T-helper 1 cell treated with Interleukin-12 subunit alpha and Interleukin-12 subunit beta and Interleukin-4 antibody, amounts not matched to agents 30 μg/mL and 1 μg/mL, for 36 hours (primary cell): Measurements from ENCODE around the gene CDK14.

Experiments
- H3K27ac Mint-ChIP-seq: one replicate; pipeline ENCODE4 v1.8.0; 2021; ENCODE audit warnings: mild to moderate bottlenecking, mixed read lengths
- H3K27me3 Mint-ChIP-seq: one replicate; pipeline ENCODE4 v1.8.0; 2021; ENCODE audit warnings: low read depth, mixed read lengths
- H3K36me3 Mint-ChIP-seq: one replicate; pipeline ENCODE4 v1.8.0; 2021; ENCODE audit warnings: low read depth, mixed read lengths
- H3K4me1 Mint-ChIP-seq: one replicate; pipeline ENCODE4 v1.8.0; 2021; ENCODE audit warnings: low read depth, mixed read lengths
- H3K4me3 Mint-ChIP-seq: one replicate; pipeline ENCODE4 v1.8.0; 2021; ENCODE audit warnings: mild to moderate bottlenecking, moderate library complexity, mixed read lengths
- H3K9me3 Mint-ChIP-seq: one replicate; pipeline ENCODE4 v1.8.0; 2021; ENCODE audit warnings: mixed read lengths

The CDK14 gene

DNA sequence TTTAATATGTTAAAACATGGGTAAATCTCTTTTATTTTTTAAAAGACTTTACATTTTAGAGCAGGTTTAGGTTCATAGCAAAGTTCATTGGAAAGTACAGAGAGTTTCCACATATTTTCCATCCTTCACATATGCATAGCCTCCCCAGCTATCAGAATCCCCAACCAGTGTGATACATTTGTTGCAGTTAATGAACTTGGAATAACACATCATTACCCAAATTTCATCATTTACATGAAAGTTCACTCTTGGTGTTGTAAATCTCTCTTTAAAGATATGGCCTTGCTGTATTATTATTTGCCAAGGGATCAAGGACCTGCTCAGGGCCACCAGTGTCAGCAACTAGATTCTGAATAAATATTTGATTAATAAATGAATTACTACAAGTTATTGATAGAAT is 263.4 kb downstream of the CDK14 start:
- Mint-ChIP-seq H3K9me3 (no peaks in the 10 kb centered on the region), H3K27ac (no peak overlapping the region), H3K27me3 (no peaks in the 10 kb centered on the region), H3K4me3 (no peak overlapping the region), H3K36me3 (no peaks in the 10 kb centered on the region), H3K4me1 (no peaks in the 10 kb centered on the region)

DNA sequence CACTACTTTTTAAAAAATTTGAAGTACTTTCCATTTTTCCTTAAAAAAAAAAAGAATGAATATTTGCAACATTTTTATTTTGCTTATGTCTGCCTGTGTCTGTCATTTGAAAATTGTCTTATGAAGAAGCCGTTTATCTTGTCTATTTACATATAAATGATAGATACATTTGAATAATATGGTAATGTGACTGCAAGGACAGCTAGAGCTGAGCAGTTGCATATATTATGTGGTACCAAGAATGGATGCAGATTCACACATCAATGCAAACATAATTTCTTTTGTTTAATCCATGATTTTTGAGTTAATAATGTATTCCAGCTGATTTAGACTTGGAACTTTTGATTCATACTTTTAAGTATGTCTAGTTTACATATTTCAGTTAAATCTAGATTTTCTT is 268.0 kb downstream of the CDK14 start:
- no peak overlapping the region for H3K27ac Mint-ChIP-seq
- no peak overlapping the region for H3K4me3 Mint-ChIP-seq
- no peaks in the 10 kb centered on the region for H3K9me3 Mint-ChIP-seq
- no peaks in the 10 kb centered on the region for H3K4me1 Mint-ChIP-seq
- H3K27me3 Mint-ChIP-seq: no peaks in the 10 kb centered on the region
- no peaks in the 10 kb centered on the region for H3K36me3 Mint-ChIP-seq

DNA sequence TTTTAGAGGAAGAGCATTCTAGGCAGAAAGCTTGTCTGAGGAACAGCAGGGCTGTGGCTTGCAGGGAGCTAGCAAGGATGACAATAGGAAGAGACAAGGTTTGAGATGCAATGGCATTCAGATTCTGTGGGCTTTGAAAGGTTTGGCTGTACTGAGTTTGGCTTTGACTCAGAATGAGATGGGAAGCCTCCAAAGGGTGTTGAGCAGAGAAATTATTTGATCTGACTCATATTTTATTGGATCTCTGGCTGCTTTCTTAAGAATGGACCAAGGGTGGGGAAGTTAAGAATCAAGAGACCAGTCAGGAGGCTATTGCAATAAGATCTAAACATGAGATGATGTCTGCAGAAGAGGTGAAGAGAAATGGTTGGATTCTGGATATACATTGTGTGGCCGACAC is 273.2 kb downstream of the CDK14 start:
- Mint-ChIP-seq H3K9me3 (no peaks in the 10 kb centered on the region), H3K36me3 (no peaks in the 10 kb centered on the region), H3K27ac (no peak overlapping the region), H3K4me3 (no peak overlapping the region), H3K27me3 (no peaks in the 10 kb centered on the region), H3K4me1 (no peaks in the 10 kb centered on the region)

DNA sequence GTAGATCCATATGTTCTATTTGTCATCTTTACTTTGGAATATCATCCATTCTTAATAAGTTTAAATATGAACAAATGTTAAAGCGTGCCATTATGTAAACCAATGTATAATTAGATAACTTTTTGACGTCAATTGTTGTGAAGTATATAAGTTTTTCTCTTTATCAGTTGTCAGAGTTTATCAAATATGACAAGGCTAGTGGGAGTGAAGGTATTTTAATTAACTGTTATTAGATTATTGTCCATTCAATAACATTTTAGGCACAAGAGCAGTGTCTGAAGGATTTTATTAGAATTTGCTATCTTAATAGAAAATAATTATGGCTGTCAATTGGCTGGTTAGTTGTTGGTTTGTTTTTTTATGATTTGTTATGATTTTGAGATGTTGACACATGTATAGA is 280.6 kb downstream of the CDK14 start:
- no peaks in the 10 kb centered on the region for H3K4me1 Mint-ChIP-seq
- no peaks in the 10 kb centered on the region for H3K9me3 Mint-ChIP-seq

DNA sequence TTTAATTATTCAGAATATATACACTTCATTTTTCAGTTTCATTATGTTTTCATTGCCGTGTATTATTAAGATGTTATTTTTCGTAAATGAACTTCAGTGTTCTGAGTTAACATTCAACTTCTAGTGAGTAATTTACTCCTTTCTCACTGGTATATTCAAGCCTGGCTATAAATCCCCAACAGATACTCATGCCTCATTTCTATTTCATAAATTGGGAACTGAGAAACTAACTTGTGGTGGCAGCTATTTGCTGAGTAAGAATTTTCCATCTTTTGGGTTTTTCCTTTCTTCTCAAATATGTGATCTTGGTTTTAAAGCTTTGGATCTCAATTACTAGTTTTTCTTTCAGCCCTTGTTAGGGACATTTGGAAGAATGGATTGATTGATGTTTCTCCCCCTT is 281.1 kb downstream of the CDK14 start:
- no peaks in the 10 kb centered on the region for H3K27me3 Mint-ChIP-seq
- no peak overlapping the region for H3K27ac Mint-ChIP-seq
- no peaks in the 10 kb centered on the region for H3K9me3 Mint-ChIP-seq
- no peaks in the 10 kb centered on the region for H3K4me1 Mint-ChIP-seq
- H3K36me3 Mint-ChIP-seq: no peaks in the 10 kb centered on the region
- H3K4me3 Mint-ChIP-seq: no peak overlapping the region

More for the DNA sequence above, 280.6 kb downstream of the CDK14 start:
- no peaks in the 10 kb centered on the region for H3K36me3 Mint-ChIP-seq
- no peaks in the 10 kb centered on the region for H3K27me3 Mint-ChIP-seq
- no peak overlapping the region for H3K27ac Mint-ChIP-seq
- H3K4me3 Mint-ChIP-seq: no peak overlapping the region

DNA sequence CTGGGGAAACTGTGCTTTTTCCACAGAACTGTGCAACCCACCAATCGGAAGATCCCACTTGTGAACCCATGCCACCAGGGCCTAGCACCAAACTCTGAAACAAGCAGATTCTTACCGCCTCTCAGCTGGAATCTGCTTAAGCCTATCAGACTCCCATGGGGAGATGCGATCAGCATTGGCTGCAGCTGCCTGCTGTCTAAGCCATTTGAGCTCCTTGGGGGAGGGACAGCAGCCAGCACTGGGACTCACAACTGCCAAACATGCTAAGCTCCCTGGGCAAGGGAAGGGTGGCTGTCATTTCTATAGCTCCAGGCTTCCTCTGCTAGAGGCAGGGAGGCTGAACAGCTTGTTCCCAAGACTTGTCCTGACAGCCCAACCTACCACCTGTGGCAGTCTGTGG is 283.8 kb downstream of the CDK14 start:
- H3K27me3 Mint-ChIP-seq: no peaks in the 10 kb centered on the region
- no peak overlapping the region for H3K4me3 Mint-ChIP-seq
- no peak overlapping the region for H3K27ac Mint-ChIP-seq
- no peaks in the 10 kb centered on the region for H3K4me1 Mint-ChIP-seq
- no peaks in the 10 kb centered on the region for H3K36me3 Mint-ChIP-seq
- H3K9me3 Mint-ChIP-seq: no peaks in the 10 kb centered on the region

DNA sequence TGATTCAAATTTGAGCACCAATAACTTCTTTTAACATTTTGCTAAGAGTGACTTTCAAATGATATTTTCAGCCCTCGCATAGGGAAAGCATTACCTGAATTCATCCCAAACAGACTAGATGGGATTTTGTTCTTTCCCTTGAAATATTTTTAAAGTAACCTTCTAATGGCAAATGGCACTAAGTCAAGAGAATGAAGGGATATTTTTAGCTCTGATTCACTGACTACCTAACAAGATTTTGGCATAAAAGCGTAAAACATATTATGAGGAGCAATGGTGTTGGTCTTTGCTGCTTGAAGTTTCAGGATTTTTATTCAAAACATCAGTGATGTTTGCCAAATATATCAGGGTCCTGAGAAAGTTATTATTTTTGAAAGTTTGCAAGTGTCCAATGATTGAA is 290.3 kb downstream of the CDK14 start:
- Mint-ChIP-seq H3K36me3 (no peaks in the 10 kb centered on the region), H3K4me3 (no peak overlapping the region), H3K27ac (no peak overlapping the region), H3K4me1 (no peaks in the 10 kb centered on the region), H3K27me3 (no peaks in the 10 kb centered on the region), H3K9me3 (no peaks in the 10 kb centered on the region)

DNA sequence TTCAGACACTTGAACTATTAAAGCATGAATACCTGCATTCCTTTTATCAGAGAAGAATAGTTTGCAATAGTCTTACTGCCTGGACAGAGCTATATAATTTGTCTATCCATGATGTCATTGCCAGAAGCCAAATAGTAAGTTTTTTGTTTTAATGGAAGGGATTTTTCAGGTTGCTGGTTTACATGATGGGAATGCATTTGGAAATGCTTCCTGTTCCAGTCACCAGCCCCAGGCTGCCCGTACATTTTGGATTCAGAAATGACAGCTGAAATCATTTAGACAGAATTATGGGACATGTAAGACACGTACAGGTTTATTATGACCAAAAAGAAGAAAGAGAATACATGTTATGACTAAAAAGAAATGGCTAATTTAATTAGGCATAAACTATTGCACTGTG is 293.1 kb downstream of the CDK14 start:
- Mint-ChIP-seq H3K27me3 (no peaks in the 10 kb centered on the region), H3K4me1 (no peaks in the 10 kb centered on the region), H3K9me3 (no peaks in the 10 kb centered on the region), H3K36me3 (no peaks in the 10 kb centered on the region), H3K27ac (no peak overlapping the region), H3K4me3 (no peak overlapping the region)

DNA sequence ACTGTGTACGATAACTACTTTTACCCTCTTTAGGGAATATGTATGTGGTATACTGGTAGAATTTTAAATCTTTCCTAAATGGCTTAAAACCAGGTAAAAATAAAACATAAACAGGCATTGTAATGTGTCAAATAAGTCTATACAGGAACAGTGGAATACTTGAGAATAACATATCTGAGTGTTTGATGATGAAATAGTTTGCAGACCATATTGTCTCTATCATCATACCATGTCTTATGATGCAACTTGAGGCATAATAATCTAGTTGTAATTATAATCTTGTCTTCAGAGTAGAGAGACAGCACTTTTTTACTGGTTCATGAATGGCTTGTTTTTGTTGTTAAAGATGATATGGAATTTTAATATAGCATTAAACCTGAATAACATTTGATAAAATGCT is 293.5 kb downstream of the CDK14 start:
- no peaks in the 10 kb centered on the region for H3K9me3 Mint-ChIP-seq
- no peaks in the 10 kb centered on the region for H3K36me3 Mint-ChIP-seq
- no peaks in the 10 kb centered on the region for H3K4me1 Mint-ChIP-seq
- H3K27me3 Mint-ChIP-seq: no peaks in the 10 kb centered on the region
- no peak overlapping the region for H3K27ac Mint-ChIP-seq
- H3K4me3 Mint-ChIP-seq: no peak overlapping the region

DNA sequence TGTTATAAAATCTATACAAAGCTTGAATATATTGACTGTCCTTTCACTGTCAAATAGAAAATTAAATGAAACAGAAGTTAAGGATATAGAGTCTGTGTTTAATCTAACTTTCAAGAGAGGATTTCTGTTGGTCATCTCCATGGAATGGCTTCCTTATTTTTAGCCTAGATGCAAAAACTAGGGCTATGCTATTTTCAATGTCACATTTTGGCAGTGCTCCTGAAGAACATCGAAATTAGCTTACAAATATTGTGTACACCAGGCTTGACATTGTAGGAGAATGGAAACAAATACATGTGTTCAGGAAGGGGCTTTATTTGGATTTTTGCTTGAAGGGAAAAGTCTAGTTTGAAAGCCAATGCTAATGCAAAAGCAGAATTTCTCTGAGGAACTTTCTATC is 295.4 kb downstream of the CDK14 start:
- H3K4me1 Mint-ChIP-seq: no peaks in the 10 kb centered on the region
- no peak overlapping the region for H3K27ac Mint-ChIP-seq
- no peaks in the 10 kb centered on the region for H3K9me3 Mint-ChIP-seq
- no peak overlapping the region for H3K4me3 Mint-ChIP-seq
- H3K36me3 Mint-ChIP-seq: no peaks in the 10 kb centered on the region
- no peaks in the 10 kb centered on the region for H3K27me3 Mint-ChIP-seq

DNA sequence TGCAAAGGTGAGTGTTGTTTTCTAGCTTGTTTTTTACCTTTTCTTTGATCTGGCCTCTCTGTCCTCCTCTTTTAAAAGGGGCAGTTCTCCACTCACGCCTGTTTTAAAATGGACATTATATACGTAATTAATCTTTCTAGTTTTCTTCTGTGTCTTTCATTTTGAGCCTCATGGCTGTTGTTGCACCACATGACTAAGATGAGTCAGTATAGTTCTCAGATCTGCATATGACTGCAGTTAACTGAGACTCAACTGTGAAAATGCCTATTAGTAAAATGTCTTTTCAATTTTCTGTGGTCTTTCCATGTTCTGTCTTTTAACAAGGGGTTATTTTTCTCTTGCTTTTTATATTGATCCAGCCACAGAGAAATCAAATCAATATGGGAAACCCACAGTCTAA is 296.1 kb downstream of the CDK14 start:
- Mint-ChIP-seq H3K27ac (no peak overlapping the region), H3K27me3 (no peaks in the 10 kb centered on the region), H3K4me1 (no peaks in the 10 kb centered on the region), H3K4me3 (no peak overlapping the region), H3K36me3 (no peaks in the 10 kb centered on the region), H3K9me3 (no peaks in the 10 kb centered on the region)

DNA sequence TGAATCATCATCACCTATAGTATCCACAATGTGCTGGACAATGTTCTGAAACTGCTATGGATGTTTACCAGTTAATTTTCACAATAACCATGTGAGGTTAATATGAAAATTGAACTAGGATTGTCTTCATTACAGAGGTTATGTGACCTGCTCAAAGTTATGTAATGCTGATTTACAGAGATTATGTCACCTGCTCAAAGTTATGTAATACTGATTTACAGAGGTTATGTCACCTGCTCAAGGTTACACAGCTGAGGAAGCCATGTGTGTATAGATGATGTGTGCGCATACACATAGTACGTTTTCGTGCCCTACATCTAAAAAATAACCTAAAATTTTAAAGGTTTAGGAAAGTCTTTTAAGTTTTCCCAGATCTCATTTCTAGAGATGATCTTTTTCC is 298.0 kb downstream of the CDK14 start:
- H3K4me1 Mint-ChIP-seq: no peaks in the 10 kb centered on the region
- H3K9me3 Mint-ChIP-seq: no peaks in the 10 kb centered on the region
- H3K27me3 Mint-ChIP-seq: no peaks in the 10 kb centered on the region
- no peaks in the 10 kb centered on the region for H3K36me3 Mint-ChIP-seq
- H3K27ac Mint-ChIP-seq: no peak overlapping the region
- H3K4me3 Mint-ChIP-seq: no peak overlapping the region

DNA sequence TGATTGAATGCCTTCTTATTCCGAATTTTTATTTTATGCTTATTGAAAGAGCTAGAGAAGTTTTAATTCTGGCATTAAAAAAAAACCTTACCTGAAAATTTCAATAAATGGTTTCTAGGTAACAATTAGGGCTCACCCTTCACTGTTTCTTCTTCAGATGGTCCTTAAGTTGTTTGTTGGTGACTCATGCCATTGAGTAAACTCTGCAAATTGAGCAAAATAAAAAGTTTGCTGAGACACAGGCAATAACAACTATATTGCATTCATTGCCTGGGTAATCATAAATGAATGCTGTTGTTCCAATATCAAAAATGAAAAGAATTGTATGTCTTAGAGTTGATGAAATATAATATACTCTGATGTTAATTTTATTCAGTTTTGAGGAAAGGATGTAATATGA is 300.3 kb downstream of the CDK14 start:
- H3K27me3 Mint-ChIP-seq: no peaks in the 10 kb centered on the region
- H3K4me3 Mint-ChIP-seq: no peak overlapping the region
- no peaks in the 10 kb centered on the region for H3K4me1 Mint-ChIP-seq
- H3K9me3 Mint-ChIP-seq: no peaks in the 10 kb centered on the region
- no peak overlapping the region for H3K27ac Mint-ChIP-seq
- no peaks in the 10 kb centered on the region for H3K36me3 Mint-ChIP-seq

DNA sequence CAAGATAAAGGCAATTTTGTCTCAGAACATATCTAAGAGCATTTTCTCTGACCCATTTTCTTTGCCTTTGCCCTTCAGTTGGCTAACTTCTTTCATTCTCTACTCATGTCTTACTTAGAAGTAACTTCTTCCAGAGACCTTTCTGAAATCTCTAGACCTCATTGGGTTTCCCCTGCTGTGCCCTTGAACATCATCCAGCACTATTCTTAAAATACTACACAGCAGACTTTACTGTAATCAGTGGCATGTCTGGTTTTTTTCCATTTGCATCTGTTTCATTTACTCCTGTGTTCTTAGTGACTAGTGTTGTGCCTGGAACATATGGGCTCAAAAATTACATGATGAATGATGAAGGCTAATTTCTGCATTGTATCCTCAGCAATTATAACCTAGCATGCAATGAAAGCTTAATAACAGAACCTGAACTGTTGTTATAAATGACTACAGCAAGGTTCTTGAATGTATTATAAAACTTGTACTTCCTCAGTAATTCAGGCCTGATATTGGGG is 301.9 kb downstream of the CDK14 start:
- Mint-ChIP-seq H3K36me3 (no peaks in the 10 kb centered on the region), H3K27ac (no peak overlapping the region), H3K9me3 (no peaks in the 10 kb centered on the region), H3K4me3 (no peak overlapping the region), H3K27me3 (no peaks in the 10 kb centered on the region), H3K4me1 (no peaks in the 10 kb centered on the region)

DNA sequence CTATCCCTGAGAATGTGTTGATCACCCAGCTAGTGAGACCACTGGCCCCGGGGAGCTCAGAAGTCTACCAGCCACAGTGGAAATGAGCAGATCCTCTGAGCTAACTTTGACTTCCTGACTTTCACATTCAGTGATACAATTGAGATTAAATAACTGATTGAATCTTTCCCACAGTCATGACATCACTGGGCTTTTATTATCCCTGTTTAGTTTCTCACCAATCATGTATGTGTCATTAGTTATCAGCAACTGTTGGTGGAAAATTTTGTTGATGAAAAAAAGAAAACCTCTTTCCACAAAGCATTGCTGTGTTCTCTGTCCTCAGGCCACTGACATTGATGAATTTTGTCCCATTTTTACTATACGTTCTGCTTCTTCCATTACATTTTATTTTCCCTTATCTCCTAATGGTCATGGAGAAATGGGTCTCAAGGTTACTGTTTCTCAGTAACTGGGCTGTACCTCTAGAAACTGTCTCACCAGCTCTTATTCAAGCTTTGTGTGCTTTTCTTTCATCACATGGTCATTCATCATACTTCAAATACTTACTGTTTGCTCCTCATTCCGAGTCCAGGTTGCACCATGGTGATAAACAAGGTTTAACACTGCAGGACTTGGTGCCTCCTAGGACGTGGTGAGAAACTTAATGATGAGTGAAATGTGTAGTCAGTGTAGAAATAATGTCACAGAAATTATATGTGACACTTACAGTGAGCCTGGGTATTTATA is 304.7 kb downstream of the CDK14 start:
- H3K27me3 Mint-ChIP-seq: no peaks in the 10 kb centered on the region
- no peaks in the 10 kb centered on the region for H3K9me3 Mint-ChIP-seq
- no peak overlapping the region for H3K4me3 Mint-ChIP-seq
- H3K4me1 Mint-ChIP-seq: no peaks in the 10 kb centered on the region
- no peaks in the 10 kb centered on the region for H3K36me3 Mint-ChIP-seq
- no peak overlapping the region for H3K27ac Mint-ChIP-seq

DNA sequence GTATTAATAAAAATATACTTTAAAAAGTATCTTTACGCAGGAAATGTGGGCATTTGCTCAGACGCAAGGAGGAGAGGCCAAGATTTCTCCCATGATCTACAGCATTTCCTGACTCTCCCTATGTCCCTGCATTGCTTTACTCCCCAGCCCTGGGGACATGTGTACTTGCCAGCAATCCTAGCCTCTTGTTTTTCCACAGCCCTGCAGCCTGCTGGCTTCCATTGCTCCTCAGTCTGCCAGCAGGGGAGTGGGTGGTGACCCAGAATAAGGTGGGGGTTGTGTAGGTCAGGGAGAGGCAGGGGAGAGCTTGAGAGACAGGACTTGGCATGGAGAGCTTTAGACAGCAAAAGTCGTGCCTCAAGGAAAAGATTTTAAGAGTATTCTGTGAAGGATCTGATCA is 307.7 kb downstream of the CDK14 start:
- Mint-ChIP-seq H3K27ac (no peak overlapping the region), H3K27me3 (no peaks in the 10 kb centered on the region), H3K4me1 (no peaks in the 10 kb centered on the region), H3K36me3 (no peaks in the 10 kb centered on the region), H3K9me3 (no peaks in the 10 kb centered on the region), H3K4me3 (no peak overlapping the region)
